ENCODE measurements around the gene GASK1A. TPM values are rescaled to one million over a fixed set of nuclear protein-coding genes. Genes with fewer than 3 reads are reported as not detected.

GASK1A gene
- total and polyA plus RNA-seq, 2 donors (not counting 1 experiment from before 2014, with no cell fraction given) = 0.14 to 1.8 TPM

GRCh38 chr3:42960282-42960681, 18.8 kb upstream of the GASK1A start:
- no peak overlapping the region for H2AFZ ChIP-seq (ENCODE audit: low read length)
- no peak for DNase-seq (ENCODE audit: low read depth in 2 of 2)
- H3K27me3 ChIP-seq (ENCODE audit: control insufficient read depth, insufficient read depth, low read length) = no peaks in the 10 kb centered on the region
- no peak for TF ChIP-seq CTCF (conservative IDR thresholded peaks at IDR 0.05 in 1 of 2, IDR thresholded peaks at IDR 0.05 in 1 of 2; ENCODE audit: low read depth in 1 of 2, low read length in 2 of 2)
- no peak for TF ChIP-seq EZH2 (IDR thresholded peaks at IDR 0.05; ENCODE audit: low read length, missing control alignments)
- H3K4me2 ChIP-seq (ENCODE audit: extremely low read depth, insufficient read depth, low read length) = no peak overlapping the region
- H3K4me3 ChIP-seq (replicated peaks in 1 of 4; ENCODE audit: control extremely low read depth in 1 of 4, insufficient read depth in 1 of 4, low read depth in 3 of 4, low read length in 4 of 4) = no peak overlapping the region
- no peaks in the 10 kb centered on the region for H3K36me3 ChIP-seq (ENCODE audit: control insufficient read depth, insufficient read depth, low read length)
- H3K4me1 ChIP-seq (ENCODE audit: control insufficient read depth, extremely low read depth, insufficient read depth, low read length) = no peaks in the 10 kb centered on the region
- no peak overlapping the region for H3K9ac ChIP-seq (ENCODE audit: insufficient read depth, low read length)
- H3K79me2 ChIP-seq (ENCODE audit: control insufficient read depth, insufficient read depth, low read length) = no peaks in the 10 kb centered on the region
- no peaks in the 10 kb centered on the region for H4K20me1 ChIP-seq (ENCODE audit: control insufficient read depth, extremely low read depth, insufficient read depth, low read length)
- no peak overlapping the region for H3K27ac ChIP-seq (ENCODE audit: insufficient read depth, low read length)
- H3K9me3 ChIP-seq (ENCODE audit: control insufficient read depth, insufficient read depth, low read depth, low read length) = no peaks in the 10 kb centered on the region

- DNase-seq (ENCODE audit: low read depth in 2 of 2) = no peak
- no peaks in the 10 kb centered on the region for H3K79me2 ChIP-seq (ENCODE audit: control insufficient read depth, insufficient read depth, low read length)
- H3K4me1 ChIP-seq (ENCODE audit: control insufficient read depth, extremely low read depth, insufficient read depth, low read length) = no peaks in the 10 kb centered on the region
- H3K4me3 ChIP-seq (replicated peaks in 1 of 4; ENCODE audit: control extremely low read depth in 1 of 4, insufficient read depth in 1 of 4, low read depth in 3 of 4, low read length in 4 of 4) = no peak overlapping the region
- no peak overlapping the region for H2AFZ ChIP-seq (ENCODE audit: low read length)
- no peak overlapping the region for H3K27ac ChIP-seq (ENCODE audit: insufficient read depth, low read length)
- no peak overlapping the region for H3K9ac ChIP-seq (ENCODE audit: insufficient read depth, low read length)
- no peaks in the 10 kb centered on the region for H3K27me3 ChIP-seq (ENCODE audit: control insufficient read depth, insufficient read depth, low read length)
- no peaks in the 10 kb centered on the region for H3K9me3 ChIP-seq (ENCODE audit: control insufficient read depth, insufficient read depth, low read depth, low read length)
- no peak for TF ChIP-seq CTCF (conservative IDR thresholded peaks at IDR 0.05 in 1 of 2, IDR thresholded peaks at IDR 0.05 in 1 of 2; ENCODE audit: low read depth in 1 of 2, low read length in 2 of 2)
- H3K36me3 ChIP-seq (ENCODE audit: control insufficient read depth, insufficient read depth, low read length) = no peaks in the 10 kb centered on the region
- no peaks in the 10 kb centered on the region for H4K20me1 ChIP-seq (ENCODE audit: control insufficient read depth, extremely low read depth, insufficient read depth, low read length)
- no peak overlapping the region for H3K4me2 ChIP-seq (ENCODE audit: extremely low read depth, insufficient read depth, low read length)
These were observed 18.3 kb upstream of the GASK1A start for GRCh38 chr3:42960786-42961185.

DNA sequence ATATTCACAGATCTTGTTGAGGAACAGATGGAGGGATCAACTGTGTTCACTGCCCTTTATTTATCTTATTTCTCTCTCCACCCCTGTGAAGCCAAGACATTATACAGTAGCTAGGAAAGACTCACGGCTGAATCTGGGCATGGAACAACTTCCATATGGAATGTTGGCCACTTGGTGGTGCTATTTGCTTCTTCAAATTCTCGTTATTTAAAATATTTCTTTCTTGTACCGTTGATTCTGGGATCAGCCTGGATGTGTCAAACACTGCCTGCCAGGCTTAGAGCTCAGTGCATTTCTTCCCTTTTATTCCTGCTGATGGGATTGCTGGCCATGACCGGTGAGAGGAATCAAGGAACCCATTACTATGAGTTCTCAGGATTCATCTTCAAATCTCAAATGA, 17.5 kb upstream of the GASK1A start:
- H3K9ac ChIP-seq (ENCODE audit: insufficient read depth, low read length) = no peak overlapping the region
- TF ChIP-seq EZH2 (IDR thresholded peaks at IDR 0.05; ENCODE audit: low read length, missing control alignments) (no peak), CTCF (conservative IDR thresholded peaks at IDR 0.05 in 1 of 2, IDR thresholded peaks at IDR 0.05 in 1 of 2; ENCODE audit: low read depth in 1 of 2, low read length in 2 of 2) (peak; percentile 63 to 65)
- H3K4me2 ChIP-seq (ENCODE audit: extremely low read depth, insufficient read depth, low read length) = no peak overlapping the region
- H2AFZ ChIP-seq (ENCODE audit: low read length) = no peak overlapping the region
- H3K9me3 ChIP-seq (ENCODE audit: control insufficient read depth, insufficient read depth, low read depth, low read length) = no peaks in the 10 kb centered on the region
- H4K20me1 ChIP-seq (ENCODE audit: control insufficient read depth, extremely low read depth, insufficient read depth, low read length) = no peaks in the 10 kb centered on the region
- no peak overlapping the region for H3K4me3 ChIP-seq (replicated peaks in 1 of 4; ENCODE audit: control extremely low read depth in 1 of 4, insufficient read depth in 1 of 4, low read depth in 3 of 4, low read length in 4 of 4)
- H3K4me1 ChIP-seq (ENCODE audit: control insufficient read depth, extremely low read depth, insufficient read depth, low read length) = no peaks in the 10 kb centered on the region
- no peaks in the 10 kb centered on the region for H3K27me3 ChIP-seq (ENCODE audit: control insufficient read depth, insufficient read depth, low read length)
- peak; percentile 34 to 80 for DNase-seq (ENCODE audit: low read depth in 2 of 2)
- no peaks in the 10 kb centered on the region for H3K36me3 ChIP-seq (ENCODE audit: control insufficient read depth, insufficient read depth, low read length)
- H3K27ac ChIP-seq (ENCODE audit: insufficient read depth, low read length) = no peak overlapping the region
- no peaks in the 10 kb centered on the region for H3K79me2 ChIP-seq (ENCODE audit: control insufficient read depth, insufficient read depth, low read length)

Data from fibroblast of lung (primary cell).